DOHH2 (cell line): ENCODE results near the gene SGCD.

ENCODE experiments used
- CTCF ChIP-seq: fragments of 200-600 bp; sonication (generic); IDR thresholded peaks from one replicate; pipeline ENCODE4 v1.5.1; 2014; ENCODE audit warnings: antibody characterized with exemption, mild to moderate bottlenecking, low read depth, low read length; ENCODE audit not compliant: poor library complexity, severe bottlenecking
- EZH2phosphoT487 ChIP-seq: fragments of 200-600 bp; sonication (generic); IDR thresholded peaks from 2 replicates; pipeline ENCODE4 v1.6.1; 2017; ENCODE audit warnings: borderline replicate concordance, mild to moderate bottlenecking, antibody characterized with exemption, low read length, moderate library complexity, mixed read lengths

DNA sequence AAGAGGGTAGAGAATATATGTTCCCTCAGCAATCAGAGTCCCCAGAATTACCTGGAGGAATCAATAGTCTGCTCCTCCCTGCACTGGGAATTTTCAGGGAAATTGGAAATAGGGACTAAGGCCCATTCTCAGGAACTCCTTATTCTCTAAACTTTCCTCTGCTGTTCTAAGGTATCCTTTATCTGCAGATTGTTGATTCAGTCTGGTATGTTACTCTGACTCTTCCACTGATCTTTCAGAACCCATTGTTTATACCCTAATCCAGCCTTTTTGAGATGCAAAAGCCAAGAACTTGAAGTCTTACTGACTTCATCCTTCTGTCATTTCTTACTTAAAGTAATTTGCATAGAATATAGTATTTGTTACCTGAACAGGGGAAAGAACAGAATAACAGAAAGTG lies 379.7 kb downstream of the SGCD start:
- TF ChIP-seq CTCF = no peak
- TF ChIP-seq EZH2phosphoT487 = no peak
